Panc1 (cell line): ENCODE data around the gene PPP1R14C.

Source experiments
- POLR2AphosphoS5 ChIP-seq: IDR thresholded peaks from 2 replicates; pipeline ENCODE4 v1.6.1; 2012; ENCODE audit warnings: mild to moderate bottlenecking, low read depth, low read length, moderate library complexity
- SIN3A ChIP-seq: IDR thresholded peaks from 2 replicates; pipeline ENCODE4 v1.6.1; 2012; ENCODE audit warnings: low read depth, mild to moderate bottlenecking, low read length, moderate library complexity, borderline replicate concordance; ENCODE audit not compliant: insufficient read depth
- TCF7L2 ChIP-seq: IDR thresholded peaks from 2 replicates; pipeline ENCODE4 v1.6.1; 2011; ENCODE audit warnings: mild to moderate bottlenecking, low read depth, low read length, inconsistent platforms
- TF ChIP-seq, protein P1 (sequence below): fragments of 450-650 bp; IDR thresholded peaks from 2 replicates; pipeline ENCODE4 v1.5.1; 2017; ENCODE audit warnings: mild to moderate bottlenecking

- TF ChIP-seq, protein P1, sequence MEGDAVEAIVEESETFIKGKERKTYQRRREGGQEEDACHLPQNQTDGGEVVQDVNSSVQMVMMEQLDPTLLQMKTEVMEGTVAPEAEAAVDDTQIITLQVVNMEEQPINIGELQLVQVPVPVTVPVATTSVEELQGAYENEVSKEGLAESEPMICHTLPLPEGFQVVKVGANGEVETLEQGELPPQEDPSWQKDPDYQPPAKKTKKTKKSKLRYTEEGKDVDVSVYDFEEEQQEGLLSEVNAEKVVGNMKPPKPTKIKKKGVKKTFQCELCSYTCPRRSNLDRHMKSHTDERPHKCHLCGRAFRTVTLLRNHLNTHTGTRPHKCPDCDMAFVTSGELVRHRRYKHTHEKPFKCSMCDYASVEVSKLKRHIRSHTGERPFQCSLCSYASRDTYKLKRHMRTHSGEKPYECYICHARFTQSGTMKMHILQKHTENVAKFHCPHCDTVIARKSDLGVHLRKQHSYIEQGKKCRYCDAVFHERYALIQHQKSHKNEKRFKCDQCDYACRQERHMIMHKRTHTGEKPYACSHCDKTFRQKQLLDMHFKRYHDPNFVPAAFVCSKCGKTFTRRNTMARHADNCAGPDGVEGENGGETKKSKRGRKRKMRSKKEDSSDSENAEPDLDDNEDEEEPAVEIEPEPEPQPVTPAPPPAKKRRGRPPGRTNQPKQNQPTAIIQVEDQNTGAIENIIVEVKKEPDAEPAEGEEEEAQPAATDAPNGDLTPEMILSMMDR: no peak
- TF ChIP-seq TCF7L2: no peak
- TF ChIP-seq POLR2AphosphoS5: no peak
- no peak for TF ChIP-seq SIN3A
Observed at GRCh38 chr6:150237626-150238025, 94.8 kb downstream of the PPP1R14C start.
